ENCODE results near the gene TUT1.
"Not testable (repeated sequence)": the region's sequence is repeated elsewhere in the genome, so short reads cannot be mapped to it uniquely, and the experiment has no call there.

TUT1 gene

GRCh38 chr11:62605467-62605866 lies 14.1 kb upstream of the TUT1 start:
- in situ Hi-C loops (cut with HindIII; ENCODE audit: low sequenced_read_pairs), result no loop called here

GRCh38 chr11:62604460-62605120 lies 13.3 kb upstream of the TUT1 start:
- in situ Hi-C loops (cut with HindIII; ENCODE audit: low sequenced_read_pairs), result no loop called here

- in situ Hi-C loops (cut with HindIII; ENCODE audit: low sequenced_read_pairs), result no loop called here
Measured at GRCh38 chr11:62603776-62604299, 12.5 kb upstream of the TUT1 start.

GRCh38 chr11:62603072-62603408 lies 11.7 kb upstream of the TUT1 start:
- in situ Hi-C loops (cut with HindIII; ENCODE audit: low sequenced_read_pairs), result no loop called here

- in situ Hi-C loops (cut with HindIII; ENCODE audit: low sequenced_read_pairs), result no loop called here
Measured at GRCh38 chr11:62602141-62603071, 11.1 kb upstream of the TUT1 start.

- in situ Hi-C loops (cut with HindIII; ENCODE audit: low sequenced_read_pairs), result no loop called here
Measured at GRCh38 chr11:62601372-62602140, 10.2 kb upstream of the TUT1 start, which contains the start of gene MTA2. Gene MTA2 (minus strand): TSS chr11:62601865. CDS start chr11:62601450, 415 bp downstream.

- in situ Hi-C loops (cut with HindIII; ENCODE audit: low sequenced_read_pairs), result no loop called here
Measured at GRCh38 chr11:62601122-62601371, 9.7 kb upstream of the TUT1 start.

- in situ Hi-C loops (cut with HindIII; ENCODE audit: low sequenced_read_pairs), result no loop called here
Measured at GRCh38 chr11:62600367-62601121, 9.2 kb upstream of the TUT1 start.

GRCh38 chr11:62599901-62600300 lies 8.6 kb upstream of the TUT1 start:
- in situ Hi-C loops (cut with HindIII; ENCODE audit: low sequenced_read_pairs), result no loop called here

GRCh38 chr11:62599069-62599696 lies 7.9 kb upstream of the TUT1 start:
- in situ Hi-C loops (cut with HindIII; ENCODE audit: low sequenced_read_pairs), result no loop called here

GRCh38 chr11:62595124-62595523 lies 3.8 kb upstream of the TUT1 start:
- in situ Hi-C loops (cut with HindIII; ENCODE audit: low sequenced_read_pairs), result no loop called here

GRCh38 chr11:62593434-62594044 lies 2.2 kb upstream of the TUT1 start:
- in situ Hi-C loops (cut with HindIII; ENCODE audit: low sequenced_read_pairs), result no loop called here

- in situ Hi-C loops (cut with HindIII; ENCODE audit: low sequenced_read_pairs), result no loop called here
Measured at GRCh38 chr11:62592989-62593421, 1.7 kb upstream of the TUT1 start.

- in situ Hi-C loops (cut with HindIII; ENCODE audit: low sequenced_read_pairs), result no loop called here
Measured at GRCh38 chr11:62592146-62592815, 958 bp upstream of the TUT1 start.

- in situ Hi-C loops (cut with HindIII; ENCODE audit: low sequenced_read_pairs), result no loop called here
Measured at GRCh38 chr11:62588966-62589637, 2.2 kb downstream of the TUT1 start.

- in situ Hi-C loops (cut with HindIII; ENCODE audit: low sequenced_read_pairs), result not testable (repeated sequence)
Measured at GRCh38 chr11:62585356-62585755, 6.0 kb downstream of the TUT1 start.

GRCh38 chr11:62581735-62582134 lies 9.6 kb downstream of the TUT1 start:
- in situ Hi-C loops (cut with HindIII; ENCODE audit: low sequenced_read_pairs), result not testable (repeated sequence)

GRCh38 chr11:62580959-62581715 lies 10.2 kb downstream of the TUT1 start:
- in situ Hi-C loops (cut with HindIII; ENCODE audit: low sequenced_read_pairs), result no loop called here

All from DLD1 (cell line).